GM23248 (cell line): Measurements from ENCODE around the gene CARMIL1. TPM values are rescaled to one million over a fixed set of nuclear protein-coding genes. Genes with fewer than 3 reads are reported as not detected.
A peak's percentile ranks its signal among the peaks of the same experiment; 100 is the strongest.

Source experiments
- DNase-seq: peaks from one replicate; pipeline ENCODE4 v3.0.0-alpha.2; 2015
- H2AFZ ChIP-seq: fragments of 200-600 bp; sonication (generic); 2 replicates; pipeline ENCODE4 v1.6.1; 2016; ENCODE audit warnings: antibody characterized with exemption
- H3F3A ChIP-seq: fragments of 200-600 bp; sonication (generic); 2 replicates; pipeline ENCODE4 v1.6.1; 2016; ENCODE audit warnings: mild to moderate bottlenecking, antibody characterized with exemption, mixed run types; ENCODE audit not compliant: insufficient read depth
- H3K27ac ChIP-seq: fragments of 200-600 bp; sonication (generic); 2 replicates; pipeline ENCODE4 v1.5.1; 2016; ENCODE audit warnings: mild to moderate bottlenecking
- H3K27me3 ChIP-seq: fragments of 200-600 bp; sonication (generic); replicated peaks from 2 replicates; pipeline ENCODE4 v1.6.1; 2016; ENCODE audit warnings: mild to moderate bottlenecking; ENCODE audit not compliant: insufficient read depth
- H3K36me3 ChIP-seq: fragments of 200-600 bp; sonication (generic); 2 replicates; pipeline ENCODE4 v1.6.1; 2016; ENCODE audit warnings: low read depth, mild to moderate bottlenecking
- H3K4me1 ChIP-seq: fragments of 200-600 bp; sonication (generic); 2 replicates; pipeline ENCODE4 v1.6.1; 2016; ENCODE audit warnings: mild to moderate bottlenecking; ENCODE audit not compliant: insufficient read depth
- H3K4me2 ChIP-seq: fragments of 200-600 bp; sonication (generic); one replicate; pipeline ENCODE4 v1.6.1; 2016; ENCODE audit warnings: mild to moderate bottlenecking; ENCODE audit not compliant: unreplicated experiment
- H3K4me3 ChIP-seq: fragments of 200-600 bp; sonication (generic); 2 replicates; pipeline ENCODE4 v1.5.1; 2016; ENCODE audit warnings: mild to moderate bottlenecking
- H3K79me2 ChIP-seq: fragments of 200-600 bp; sonication (generic); 2 replicates; pipeline ENCODE4 v1.6.1; 2016; ENCODE audit warnings: mild to moderate bottlenecking; ENCODE audit not compliant: insufficient read depth
- H3K9ac ChIP-seq: fragments of 200-600 bp; sonication (generic); 2 replicates; pipeline ENCODE4 v1.6.1; 2016; ENCODE audit warnings: mild to moderate bottlenecking
- H3K9me2 ChIP-seq: fragments of 200-600 bp; sonication (generic); 2 replicates; pipeline ENCODE4 v1.6.1; 2016; ENCODE audit warnings: mixed run types, mild to moderate bottlenecking, moderate library complexity; ENCODE audit not compliant: insufficient read depth
- H3K9me3 ChIP-seq: fragments of 200-600 bp; sonication (generic); one replicate; pipeline ENCODE4 v1.6.1; 2017; ENCODE audit warnings: low read depth
- H4K20me1 ChIP-seq: fragments of 200-600 bp; sonication (generic); 2 replicates; pipeline ENCODE4 v1.6.0; 2016; ENCODE audit not compliant: insufficient read depth
- EZH2 ChIP-seq: fragments of 200-600 bp; sonication (generic); IDR thresholded peaks from 2 replicates; pipeline ENCODE4 v1.6.1; 2018; ENCODE audit warnings: antibody characterized with exemption, mild to moderate bottlenecking; ENCODE audit not compliant: insufficient read depth, poor library complexity, severe bottlenecking
- EZH2phosphoT487 ChIP-seq: fragments of 200-600 bp; sonication (generic); IDR thresholded peaks from 2 replicates; pipeline ENCODE4 v1.6.1; 2018; ENCODE audit warnings: antibody characterized with exemption, moderate library complexity, mild to moderate bottlenecking, low read depth; ENCODE audit not compliant: insufficient read depth
- WGBS, 2 experiments: methylation state at CpG; one replicate each; pipeline ENCODE4 v1.1.6; 2015 to 2017; ENCODE audit warnings: low lambda C conversion rate in 2 of 2, low coverage in 1 of 2; ENCODE audit errors: missing lambda C conversion rate in 2 of 2; 5-methylcytosine and 5-hydroxymethylcytosine counted together
- in situ Hi-C: fragments of 300-500 bp; cut with MboI; formaldehyde crosslinking; loops from 2 replicates; pipeline ENCODE4 v1.15.0; 2020
- polyA plus RNA-seq: library from polyadenylated mRNA; unstranded; fragments of >200 nt; fragmentation: Nextera tagmentation; extraction: Ambion mirVana; gene quantifications from 2 replicates; pipeline ENCODE4 v1.2.1, GENCODE V29; 2016
- total RNA-seq: library from RNA; depleted of rRNA; stranded (reverse); fragments of >200 nt; shearing (Covaris generic); gene quantifications from 2 replicates; pipeline ENCODE4 v1.2.3, GENCODE V29; 2014

Gene CARMIL1
- total and polyA plus RNA-seq, 2 experiments from 2014 or later: 10.9 to 11.0 TPM

DNA sequence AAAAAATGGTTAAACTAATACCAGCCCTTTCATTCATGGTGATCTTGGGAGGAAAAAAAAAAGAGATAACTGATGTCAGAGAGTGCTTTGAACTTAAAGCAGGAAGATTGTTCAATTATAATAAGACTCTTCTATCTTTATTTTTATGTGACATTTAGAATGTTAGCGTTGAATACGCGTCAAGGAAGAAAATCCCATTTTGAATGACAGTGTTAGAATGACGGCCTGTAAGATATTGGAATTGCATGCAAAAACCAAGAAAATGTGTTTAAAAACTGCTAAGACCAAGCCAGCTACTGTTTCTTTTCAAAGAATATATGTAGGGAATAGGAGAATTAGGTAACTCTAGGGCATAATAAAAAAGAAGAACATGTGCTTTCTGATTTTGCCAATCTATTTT lies 123.0 kb downstream of the CARMIL1 start:
- in situ Hi-C loops: no loop called here
- no peaks in the 10 kb centered on the region; the same call in 1 of the 2 replicates for H3K79me2 ChIP-seq
- no peak overlapping the region for H2AFZ ChIP-seq
- no peaks in the 10 kb centered on the region for H3K9me3 ChIP-seq
- no peaks in the 10 kb centered on the region for H3K4me1 ChIP-seq
- H3K9me2 ChIP-seq: no peaks in the 10 kb centered on the region
- H3K4me2 ChIP-seq: no peak overlapping the region
- H3K9ac ChIP-seq: no peak overlapping the region
- no peaks in the 10 kb centered on the region for H3F3A ChIP-seq
- no peaks in the 10 kb centered on the region for H3K36me3 ChIP-seq
- H3K4me3 ChIP-seq: no peak overlapping the region
- no peak for DNase-seq
- H3K27me3 ChIP-seq: no peaks in the 10 kb centered on the region
- TF ChIP-seq EZH2: no peak
- no peak for TF ChIP-seq EZH2phosphoT487
- no peak overlapping the region for H3K27ac ChIP-seq
- H4K20me1 ChIP-seq: no peaks in the 10 kb centered on the region
- WGBS, 2 experiments: 96 to 97% methylated on average over 4 of the region's 4 CpGs

DNA sequence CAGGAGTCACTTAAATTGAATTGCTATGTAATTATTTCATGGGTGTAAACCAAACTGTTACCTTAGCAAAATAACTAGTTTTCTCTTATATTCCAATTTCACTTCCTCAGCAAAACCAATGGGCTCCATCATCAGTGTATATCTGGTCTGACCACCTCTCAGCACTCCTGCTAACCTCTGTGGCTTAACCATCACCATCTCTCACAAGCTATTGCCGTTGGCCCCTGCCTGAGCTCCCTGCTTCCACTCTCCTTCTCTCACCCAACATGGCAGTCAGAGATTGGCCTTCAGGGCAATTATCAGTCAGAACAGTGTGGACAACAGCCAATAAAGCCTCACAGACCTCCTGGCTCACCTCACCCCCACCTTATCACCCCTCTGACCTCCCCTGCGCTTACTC lies 124.0 kb downstream of the CARMIL1 start:
- H3K4me3 ChIP-seq: no peak overlapping the region
- no peak overlapping the region for H3K27ac ChIP-seq
- H3K36me3 ChIP-seq: no peaks in the 10 kb centered on the region
- 87 to 90% methylated on average over 2 of the region's 2 CpGs for WGBS, 2 experiments
- H3K27me3 ChIP-seq: no peaks in the 10 kb centered on the region
- no peaks in the 10 kb centered on the region for H4K20me1 ChIP-seq
- no peaks in the 10 kb centered on the region for H3F3A ChIP-seq
- H3K9ac ChIP-seq: no peak overlapping the region
- H2AFZ ChIP-seq: no peak overlapping the region
- H3K79me2 ChIP-seq: no peaks in the 10 kb centered on the region; the same call in 1 of the 2 replicates
- H3K4me2 ChIP-seq: no peak overlapping the region
- TF ChIP-seq EZH2 (no peak), EZH2phosphoT487 (no peak)
- no peak for DNase-seq
- no peaks in the 10 kb centered on the region for H3K9me2 ChIP-seq
- no peaks in the 10 kb centered on the region for H3K9me3 ChIP-seq
- in situ Hi-C loops: no loop called here
- no peaks in the 10 kb centered on the region for H3K4me1 ChIP-seq

DNA sequence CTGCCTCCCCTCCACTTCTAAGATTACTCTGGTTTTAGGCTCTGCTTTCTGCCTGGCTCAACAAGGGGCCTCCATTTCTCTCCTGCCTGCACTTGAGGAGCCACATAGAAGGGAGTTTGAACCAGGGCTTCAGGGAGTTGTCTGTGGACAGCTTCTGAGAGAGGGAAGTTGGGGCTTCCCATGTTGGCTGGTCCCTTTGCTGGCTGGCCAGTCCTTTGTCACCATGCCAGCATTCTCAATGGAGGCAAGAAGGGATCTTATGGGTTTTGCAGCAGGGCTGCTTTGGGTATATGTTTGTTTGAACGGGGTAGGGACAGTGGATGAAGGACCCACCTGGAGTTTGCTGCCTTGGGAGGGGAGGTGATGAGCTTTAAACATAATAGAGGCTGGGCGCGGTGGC lies 124.9 kb downstream of the CARMIL1 start:
- DNase-seq: no peak
- Histone ChIP-seq H3K27me3 (no peaks in the 10 kb centered on the region), H4K20me1 (no peaks in the 10 kb centered on the region), H3K9me2 (no peaks in the 10 kb centered on the region), H3K36me3 (no peaks in the 10 kb centered on the region), H3F3A (no peaks in the 10 kb centered on the region), H2AFZ (no peak overlapping the region), H3K4me1 (no peaks in the 10 kb centered on the region), H3K4me3 (no peak overlapping the region), H3K4me2 (no peak overlapping the region), H3K9ac (no peak overlapping the region), H3K9me3 (no peaks in the 10 kb centered on the region), H3K27ac (no peak overlapping the region), H3K79me2 (no peaks in the 10 kb centered on the region; the same call in 1 of the 2 replicates)
- WGBS, 2 experiments: 87 to 98% methylated on average over 3 of the region's 3 CpGs
- in situ Hi-C loops: no loop called here
- TF ChIP-seq EZH2 (no peak), EZH2phosphoT487 (no peak)

DNA sequence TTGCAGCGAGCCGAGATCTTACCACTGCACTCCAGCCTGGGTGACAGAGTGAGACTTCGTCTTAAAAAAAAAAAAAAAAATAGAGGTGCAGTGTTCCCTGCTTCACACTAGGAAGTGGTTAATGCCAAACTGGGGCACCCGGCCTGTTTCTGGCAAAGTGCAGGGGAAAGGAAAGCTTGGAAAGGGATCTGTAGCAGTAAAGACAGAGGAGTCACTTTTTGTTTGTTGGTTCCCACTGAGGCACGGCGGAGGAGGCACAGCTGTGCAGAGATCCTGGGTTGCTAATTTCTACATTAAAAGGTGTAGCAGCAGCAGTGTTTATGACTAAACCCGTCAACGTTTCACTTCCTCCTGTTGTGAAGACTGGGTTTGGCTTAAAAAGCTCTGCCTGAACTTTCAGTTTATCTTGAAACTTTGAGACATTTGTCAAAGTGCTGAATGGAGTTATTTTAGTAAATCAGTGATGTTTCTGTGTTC lies 125.6 kb downstream of the CARMIL1 start:
- H3K4me2 ChIP-seq: no peak overlapping the region
- H3K9me2 ChIP-seq: no peaks in the 10 kb centered on the region
- H2AFZ ChIP-seq: peak overlapping the region; percentile 42; the same call in 1 of the 2 replicates
- H3K79me2 ChIP-seq: no peaks in the 10 kb centered on the region; the same call in 1 of the 2 replicates
- H3K4me3 ChIP-seq: no peak overlapping the region
- no peak overlapping the region for H3K27ac ChIP-seq
- no peaks in the 10 kb centered on the region for H3F3A ChIP-seq
- in situ Hi-C loops: no loop called here
- H3K36me3 ChIP-seq: no peaks in the 10 kb centered on the region
- no peaks in the 10 kb centered on the region for H3K4me1 ChIP-seq
- 53 to 59% methylated on average over 8 of the region's 8 CpGs for WGBS, 2 experiments
- DNase-seq: peak; percentile 10
- H4K20me1 ChIP-seq: no peaks in the 10 kb centered on the region
- no peak overlapping the region for H3K9ac ChIP-seq
- no peaks in the 10 kb centered on the region for H3K9me3 ChIP-seq
- H3K27me3 ChIP-seq: no peaks in the 10 kb centered on the region
- TF ChIP-seq EZH2phosphoT487: no peak
- TF ChIP-seq EZH2: no peak

DNA sequence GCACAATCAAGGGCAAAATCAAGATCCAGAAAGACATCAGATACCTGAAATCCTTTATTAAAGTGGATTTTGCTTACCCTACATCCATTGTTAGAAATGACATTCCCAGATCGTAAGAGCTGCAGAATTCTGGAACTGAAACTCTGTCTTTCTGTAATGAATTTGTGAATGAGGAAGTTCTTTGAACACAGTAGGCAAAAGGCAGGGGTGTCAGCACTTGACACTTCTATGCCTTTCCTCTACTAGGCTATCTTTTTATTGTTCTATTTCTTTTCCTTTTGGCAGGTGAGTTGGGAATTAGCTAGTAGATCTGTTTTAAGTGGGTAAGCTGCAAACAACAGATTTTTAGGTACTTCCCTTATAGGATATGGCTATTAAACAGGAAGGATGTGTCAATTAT lies 126.3 kb downstream of the CARMIL1 start:
- no peaks in the 10 kb centered on the region for H3F3A ChIP-seq
- no peak overlapping the region for H3K27ac ChIP-seq
- H3K9me3 ChIP-seq: no peaks in the 10 kb centered on the region
- WGBS, 2 experiments: 12 to 26% methylated on average over 1 of the region's 1 CpG
- H3K9ac ChIP-seq: no peak overlapping the region
- DNase-seq: no peak
- no peaks in the 10 kb centered on the region for H4K20me1 ChIP-seq
- no peaks in the 10 kb centered on the region for H3K9me2 ChIP-seq
- in situ Hi-C loops: no loop called here
- H3K4me2 ChIP-seq: no peak overlapping the region
- TF ChIP-seq EZH2: no peak
- TF ChIP-seq EZH2phosphoT487: no peak
- H3K4me1 ChIP-seq: no peaks in the 10 kb centered on the region
- H3K79me2 ChIP-seq: no peaks in the 10 kb centered on the region; the same call in 1 of the 2 replicates
- H2AFZ ChIP-seq: no peak overlapping the region
- H3K36me3 ChIP-seq: no peaks in the 10 kb centered on the region
- H3K4me3 ChIP-seq: no peak overlapping the region
- no peaks in the 10 kb centered on the region for H3K27me3 ChIP-seq
